Measurements from ENCODE around the gene COL4A1.

Gene COL4A1

DNA sequence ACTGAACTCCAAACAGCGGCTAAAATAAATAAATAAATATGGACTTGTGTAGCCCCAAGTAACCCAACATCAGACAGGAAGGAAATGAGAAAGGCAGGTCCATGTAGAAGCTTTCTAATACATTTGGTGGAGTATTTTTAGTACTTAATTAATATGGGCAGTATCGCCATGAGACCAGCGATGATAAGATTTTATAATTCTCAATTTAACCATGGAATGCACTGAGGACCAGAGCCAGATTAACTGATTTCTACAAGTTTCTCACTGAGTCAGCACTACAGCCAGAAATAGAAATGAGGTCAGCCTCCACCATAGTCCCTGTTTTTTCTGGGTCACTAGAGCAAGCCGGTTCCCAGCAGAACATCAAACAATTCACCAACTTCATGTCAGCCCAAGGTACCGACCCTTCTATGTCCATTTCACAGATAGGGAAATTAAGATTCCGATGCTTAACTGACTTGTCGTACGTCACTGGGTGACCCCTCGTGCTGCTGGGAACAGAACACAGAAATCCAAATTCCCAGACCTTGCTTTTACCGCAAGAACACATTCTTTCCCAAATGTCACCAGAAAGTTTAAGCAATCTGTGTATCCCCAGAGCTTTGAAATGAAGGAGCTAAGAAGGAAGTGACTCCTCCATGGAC lies 90.4 kb downstream of the COL4A1 start:
- TF ChIP-seq POLR2AphosphoS5 (IDR thresholded peaks at IDR 0.05; ENCODE audit: low read depth, low read length): no peak
- no peak for TF ChIP-seq FOXP2 (optimal IDR thresholded peaks at IDR 0.05; ENCODE audit: borderline replicate concordance, extremely low read depth, extremely low read length, insufficient read depth)
- no peak for TF ChIP-seq TAF1 (IDR thresholded peaks at IDR 0.05; ENCODE audit: borderline replicate concordance, insufficient read depth, low read length)
- TF ChIP-seq SIN3A (IDR thresholded peaks at IDR 0.05; ENCODE audit: borderline replicate concordance, insufficient read depth, low read length): no peak
- TF ChIP-seq, protein P1, sequence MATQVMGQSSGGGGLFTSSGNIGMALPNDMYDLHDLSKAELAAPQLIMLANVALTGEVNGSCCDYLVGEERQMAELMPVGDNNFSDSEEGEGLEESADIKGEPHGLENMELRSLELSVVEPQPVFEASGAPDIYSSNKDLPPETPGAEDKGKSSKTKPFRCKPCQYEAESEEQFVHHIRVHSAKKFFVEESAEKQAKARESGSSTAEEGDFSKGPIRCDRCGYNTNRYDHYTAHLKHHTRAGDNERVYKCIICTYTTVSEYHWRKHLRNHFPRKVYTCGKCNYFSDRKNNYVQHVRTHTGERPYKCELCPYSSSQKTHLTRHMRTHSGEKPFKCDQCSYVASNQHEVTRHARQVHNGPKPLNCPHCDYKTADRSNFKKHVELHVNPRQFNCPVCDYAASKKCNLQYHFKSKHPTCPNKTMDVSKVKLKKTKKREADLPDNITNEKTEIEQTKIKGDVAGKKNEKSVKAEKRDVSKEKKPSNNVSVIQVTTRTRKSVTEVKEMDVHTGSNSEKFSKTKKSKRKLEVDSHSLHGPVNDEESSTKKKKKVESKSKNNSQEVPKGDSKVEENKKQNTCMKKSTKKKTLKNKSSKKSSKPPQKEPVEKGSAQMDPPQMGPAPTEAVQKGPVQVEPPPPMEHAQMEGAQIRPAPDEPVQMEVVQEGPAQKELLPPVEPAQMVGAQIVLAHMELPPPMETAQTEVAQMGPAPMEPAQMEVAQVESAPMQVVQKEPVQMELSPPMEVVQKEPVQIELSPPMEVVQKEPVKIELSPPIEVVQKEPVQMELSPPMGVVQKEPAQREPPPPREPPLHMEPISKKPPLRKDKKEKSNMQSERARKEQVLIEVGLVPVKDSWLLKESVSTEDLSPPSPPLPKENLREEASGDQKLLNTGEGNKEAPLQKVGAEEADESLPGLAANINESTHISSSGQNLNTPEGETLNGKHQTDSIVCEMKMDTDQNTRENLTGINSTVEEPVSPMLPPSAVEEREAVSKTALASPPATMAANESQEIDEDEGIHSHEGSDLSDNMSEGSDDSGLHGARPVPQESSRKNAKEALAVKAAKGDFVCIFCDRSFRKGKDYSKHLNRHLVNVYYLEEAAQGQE (IDR thresholded peaks at IDR 0.05; ENCODE audit: insufficient read depth in 1 of 2, low read depth in 2 of 2, low read length in 2 of 2): no peak

DNA sequence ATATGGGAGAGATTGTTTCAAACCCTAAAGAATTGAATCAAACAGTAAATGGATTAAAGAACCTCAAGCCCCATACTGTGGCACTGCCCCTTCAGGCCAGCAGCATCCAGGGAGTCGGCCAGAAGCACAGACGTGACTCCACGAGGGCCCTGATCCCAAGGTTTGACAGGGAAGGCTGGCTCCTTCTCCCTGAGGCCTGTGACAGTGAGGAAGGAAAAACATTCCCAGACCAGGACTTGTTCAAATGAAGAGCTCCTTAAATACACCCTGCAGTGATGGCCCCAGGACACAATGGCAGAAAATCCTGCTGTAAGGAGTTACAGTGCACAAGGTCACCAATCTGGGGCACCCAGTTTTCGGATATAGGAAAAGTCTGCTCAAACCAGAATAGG lies 91.0 kb downstream of the COL4A1 start:
- TF ChIP-seq FOXP2 (optimal IDR thresholded peaks at IDR 0.05; ENCODE audit: borderline replicate concordance, extremely low read depth, extremely low read length, insufficient read depth) (no peak), TAF1 (IDR thresholded peaks at IDR 0.05; ENCODE audit: borderline replicate concordance, insufficient read depth, low read length) (no peak), POLR2AphosphoS5 (IDR thresholded peaks at IDR 0.05; ENCODE audit: low read depth, low read length) (no peak), SIN3A (IDR thresholded peaks at IDR 0.05; ENCODE audit: borderline replicate concordance, insufficient read depth, low read length) (no peak)

DNA sequence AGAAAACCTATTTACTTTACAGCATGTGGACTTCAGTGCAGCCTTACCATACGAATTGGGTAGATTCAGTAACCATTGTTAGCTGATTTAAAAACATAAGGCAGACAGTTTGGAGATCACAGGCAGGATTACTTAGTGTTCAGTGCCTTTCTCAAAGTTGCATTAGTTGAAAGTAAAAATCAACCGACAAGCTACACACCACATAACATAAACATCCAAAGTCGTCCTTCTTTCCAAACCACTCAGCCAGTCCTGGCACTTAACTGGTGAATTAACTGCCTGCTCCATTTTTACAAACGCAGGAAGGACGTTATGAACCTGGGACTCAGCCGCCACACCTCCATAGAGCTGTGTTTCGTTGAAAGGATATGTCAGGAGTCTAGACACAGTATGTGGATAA lies 91.4 kb downstream of the COL4A1 start:
- TF ChIP-seq, protein P1 (IDR thresholded peaks at IDR 0.05; ENCODE audit: insufficient read depth in 1 of 2, low read depth in 2 of 2, low read length in 2 of 2): no peak
- TF ChIP-seq TAF1 (IDR thresholded peaks at IDR 0.05; ENCODE audit: borderline replicate concordance, insufficient read depth, low read length) (no peak), FOXP2 (optimal IDR thresholded peaks at IDR 0.05; ENCODE audit: borderline replicate concordance, extremely low read depth, extremely low read length, insufficient read depth) (no peak), SIN3A (IDR thresholded peaks at IDR 0.05; ENCODE audit: borderline replicate concordance, insufficient read depth, low read length) (no peak), POLR2AphosphoS5 (IDR thresholded peaks at IDR 0.05; ENCODE audit: low read depth, low read length) (no peak)

DNA sequence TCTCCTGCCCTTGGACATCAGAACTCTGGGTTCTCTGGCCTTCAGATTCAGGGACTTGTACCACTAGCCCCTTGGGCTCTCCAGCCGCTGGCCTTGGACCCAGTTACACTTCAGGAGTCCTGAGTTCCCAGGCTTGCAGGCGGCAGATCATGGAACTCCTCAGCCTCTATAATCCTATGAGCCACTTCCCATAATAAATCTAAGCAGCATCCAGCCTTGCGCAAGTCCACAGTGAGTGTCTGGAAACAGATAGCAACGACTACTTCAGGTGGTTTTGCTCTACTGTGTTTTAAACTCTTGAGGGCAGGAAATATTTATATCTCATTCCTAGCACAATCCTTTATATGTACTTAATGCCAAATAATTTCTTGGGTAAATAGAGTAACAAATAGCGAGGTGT lies 92.3 kb downstream of the COL4A1 start:
- TF ChIP-seq SIN3A (IDR thresholded peaks at IDR 0.05; ENCODE audit: borderline replicate concordance, insufficient read depth, low read length): no peak
- TF ChIP-seq POLR2AphosphoS5 (IDR thresholded peaks at IDR 0.05; ENCODE audit: low read depth, low read length): no peak
- TF ChIP-seq TAF1 (IDR thresholded peaks at IDR 0.05; ENCODE audit: borderline replicate concordance, insufficient read depth, low read length): no peak
- TF ChIP-seq, protein P1 (IDR thresholded peaks at IDR 0.05; ENCODE audit: insufficient read depth in 1 of 2, low read depth in 2 of 2, low read length in 2 of 2): no peak
- no peak for TF ChIP-seq FOXP2 (optimal IDR thresholded peaks at IDR 0.05; ENCODE audit: borderline replicate concordance, extremely low read depth, extremely low read length, insufficient read depth)

DNA sequence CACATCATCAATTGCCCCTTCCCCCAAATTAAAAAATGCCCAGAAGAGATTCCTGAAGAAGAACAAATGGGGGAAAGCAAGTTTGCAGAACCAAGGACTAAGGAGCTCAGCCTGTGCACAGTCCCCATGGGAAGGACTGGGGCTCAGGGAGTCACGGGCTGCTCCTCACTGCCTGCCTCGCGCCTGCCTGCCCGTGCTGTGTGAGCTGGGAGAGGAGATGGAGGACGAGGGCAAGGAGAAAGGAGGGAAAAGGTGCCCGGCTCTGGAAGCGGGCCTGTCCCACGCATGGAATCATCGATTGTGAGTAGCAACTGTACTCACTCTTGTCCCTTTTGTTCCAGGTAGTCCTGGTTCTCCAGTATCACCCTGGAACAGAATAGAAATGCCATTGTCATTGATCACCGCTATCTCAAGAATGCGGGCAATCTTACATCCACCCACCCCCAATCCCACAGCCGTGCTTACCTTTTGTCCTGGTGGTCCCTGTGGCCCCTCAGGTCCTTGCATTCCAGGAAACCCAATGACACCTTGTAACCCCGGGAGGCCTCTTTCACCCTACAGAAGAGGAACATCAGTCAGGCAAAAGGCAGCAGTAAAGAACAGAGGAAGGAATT lies 93.4 kb downstream of the COL4A1 start:
- TF ChIP-seq, protein P1 (IDR thresholded peaks at IDR 0.05; ENCODE audit: insufficient read depth in 1 of 2, low read depth in 2 of 2, low read length in 2 of 2): no peak
- TF ChIP-seq POLR2AphosphoS5 (IDR thresholded peaks at IDR 0.05; ENCODE audit: low read depth, low read length) (no peak), SIN3A (IDR thresholded peaks at IDR 0.05; ENCODE audit: borderline replicate concordance, insufficient read depth, low read length) (no peak), TAF1 (IDR thresholded peaks at IDR 0.05; ENCODE audit: borderline replicate concordance, insufficient read depth, low read length) (no peak), FOXP2 (optimal IDR thresholded peaks at IDR 0.05; ENCODE audit: borderline replicate concordance, extremely low read depth, extremely low read length, insufficient read depth) (no peak)
